Stimulated activated CD4-positive, alpha-beta T cell treated with anti-CD3 and anti-CD28 coated beads, TNF-alpha, amount 100 ng/mL, for 48 hours (primary cell): Measurements from ENCODE around the gene NLK.
"Not testable (repeated sequence)": the region's sequence is repeated elsewhere in the genome, so short reads cannot be mapped to it uniquely, and the experiment has no call there.

Source experiments
- DNase-seq, 3 donors: peaks; one replicate each; pipeline ENCODE4 v3.0.0-alpha.2; 2020; ENCODE audit warnings: low read depth in 3 of 3

The NLK gene

GRCh38 chr17:28072936-28073533 lies 30.6 kb downstream of the NLK start:
- no peak for DNase-seq

GRCh38 chr17:28074010-28074409 lies 31.5 kb downstream of the NLK start:
- no peak for DNase-seq

GRCh38 chr17:28076144-28076543 lies 33.7 kb downstream of the NLK start:
- DNase-seq = no peak

- not testable (repeated sequence) for DNase-seq
Measured at GRCh38 chr17:28077140-28077539, 34.7 kb downstream of the NLK start.

GRCh38 chr17:28078341-28079229 lies 36.1 kb downstream of the NLK start:
- DNase-seq = no peak

GRCh38 chr17:28081467-28081866 lies 39.0 kb downstream of the NLK start:
- DNase-seq = no peak

GRCh38 chr17:28085766-28086165 lies 43.3 kb downstream of the NLK start:
- DNase-seq = no peak

- no peak for DNase-seq
Measured at GRCh38 chr17:28086519-28086918, 44.0 kb downstream of the NLK start.

GRCh38 chr17:28087743-28088142 lies 45.3 kb downstream of the NLK start:
- no peak for DNase-seq

- no peak for DNase-seq
Measured at GRCh38 chr17:28090551-28090950, 48.1 kb downstream of the NLK start.

- DNase-seq = no peak
Measured at GRCh38 chr17:28092088-28092487, 49.6 kb downstream of the NLK start.

GRCh38 chr17:28093999-28094716 lies 51.7 kb downstream of the NLK start:
- DNase-seq = no peak

GRCh38 chr17:28096756-28097155 lies 54.3 kb downstream of the NLK start:
- no peak for DNase-seq

GRCh38 chr17:28097254-28097653 lies 54.8 kb downstream of the NLK start:
- DNase-seq = no peak

GRCh38 chr17:28097901-28098300 lies 55.4 kb downstream of the NLK start:
- DNase-seq = no peak

GRCh38 chr17:28098591-28098990 lies 56.1 kb downstream of the NLK start:
- not testable (repeated sequence) for DNase-seq

GRCh38 chr17:28100251-28100650 lies 57.8 kb downstream of the NLK start:
- DNase-seq = no peak

- DNase-seq = no peak
Measured at GRCh38 chr17:28100936-28101335, 58.5 kb downstream of the NLK start.

- DNase-seq = no peak
Measured at GRCh38 chr17:28101919-28102318, 59.4 kb downstream of the NLK start.

- no peak for DNase-seq
Measured at GRCh38 chr17:28105501-28105900, 63.0 kb downstream of the NLK start.

- DNase-seq = no peak
Measured at GRCh38 chr17:28110184-28110583, 67.7 kb downstream of the NLK start.

GRCh38 chr17:28112181-28112580 lies 69.7 kb downstream of the NLK start:
- DNase-seq = no peak

- DNase-seq = no peak
Measured at GRCh38 chr17:28112606-28113005, 70.1 kb downstream of the NLK start.
